Mesothelial cell of epicardium (in vitro differentiated cells): Measurements from ENCODE around the gene SP6. TPM values are rescaled to one million over a fixed set of nuclear protein-coding genes. Genes with fewer than 3 reads are reported as not detected.

Source experiments
- DNase-seq, 2 experiments: peaks; one replicate each; pipeline ENCODE4 v3.0.0; 2021; ENCODE audit warnings: low spot score in 2 of 2; ENCODE audit not compliant: unreplicated experiment in 2 of 2
- H3K27ac Mint-ChIP-seq: 2 replicates; pipeline ENCODE4 v1.8.0; 2021; ENCODE audit warnings: mixed read lengths
- H3K27me3 Mint-ChIP-seq: 2 replicates; pipeline ENCODE4 v1.8.0; 2021; ENCODE audit warnings: low read depth, mixed read lengths
- H3K36me3 Mint-ChIP-seq: 2 replicates; pipeline ENCODE4 v1.8.0; 2021; ENCODE audit warnings: mixed read lengths
- H3K4me1 Mint-ChIP-seq: 2 replicates; pipeline ENCODE4 v1.8.0; 2021; ENCODE audit warnings: mixed read lengths
- H3K4me3 Mint-ChIP-seq: 2 replicates; pipeline ENCODE4 v1.8.0; 2021; ENCODE audit warnings: mild to moderate bottlenecking, moderate library complexity, mixed read lengths
- H3K9me3 Mint-ChIP-seq: 2 replicates; pipeline ENCODE4 v1.8.0; 2021; ENCODE audit warnings: mixed read lengths
- CTCF ChIP-seq: fragments of 200-600 bp; sonication (generic); IDR thresholded peaks from one replicate; pipeline ENCODE4 v1.5.0; 2021; ENCODE audit warnings: antibody characterized with exemption; ENCODE audit not compliant: unreplicated experiment
- total RNA-seq: library from RNA; stranded (reverse); gene quantifications from 3 replicates; pipeline ENCODE4 v1.2.1, GENCODE V29; 2021

Gene SP6
- total RNA-seq, 1 donor from 2014 or later, result 17.6 TPM

- no peak overlapping the region for H3K27ac Mint-ChIP-seq
These were observed 34.0 kb downstream of the SP6 start for GRCh38 chr17:47816947-47817346.

GRCh38 chr17:47816111-47816735, 34.7 kb downstream of the SP6 start:
- Mint-ChIP-seq H3K9me3 (no peaks in the 10 kb centered on the region), H3K36me3 (peaks cover 26% of the 10 kb centered on the region), H3K27ac (no peak overlapping the region), H3K27me3 (no peaks in the 10 kb centered on the region), H3K4me3 (no peak overlapping the region), H3K4me1 (peaks cover 11% of the 10 kb centered on the region)
- DNase-seq, result no peak
- TF ChIP-seq CTCF, result no peak

More at GRCh38 chr17:47816947-47817346, 34.0 kb downstream of the SP6 start:
- no peak for TF ChIP-seq CTCF
- Mint-ChIP-seq H3K9me3 (no peaks in the 10 kb centered on the region), H3K36me3 (peaks cover 26% of the 10 kb centered on the region), H3K27me3 (no peaks in the 10 kb centered on the region), H3K4me1 (peaks cover 14% of the 10 kb centered on the region), H3K4me3 (no peak overlapping the region)
- DNase-seq, result no peak

- H3K4me1 Mint-ChIP-seq, result peaks cover 13% of the 10 kb centered on the region
- no peak overlapping the region for H3K27ac Mint-ChIP-seq
- H3K9me3 Mint-ChIP-seq, result no peaks in the 10 kb centered on the region
- no peak overlapping the region for H3K4me3 Mint-ChIP-seq
- peaks cover 26% of the 10 kb centered on the region for H3K36me3 Mint-ChIP-seq
- no peak for TF ChIP-seq CTCF
- no peaks in the 10 kb centered on the region for H3K27me3 Mint-ChIP-seq
- DNase-seq, result no peak
These were observed 35.7 kb downstream of the SP6 start for GRCh38 chr17:47815106-47815918.

- no peak for DNase-seq
- Mint-ChIP-seq H3K9me3 (no peaks in the 10 kb centered on the region), H3K27ac (no peak overlapping the region), H3K4me1 (peaks cover 19% of the 10 kb centered on the region), H3K4me3 (no peak overlapping the region), H3K36me3 (peaks cover 26% of the 10 kb centered on the region), H3K27me3 (no peaks in the 10 kb centered on the region)
- TF ChIP-seq CTCF, result no peak
These were observed 37.4 kb downstream of the SP6 start for GRCh38 chr17:47813512-47814031.

- DNase-seq, result no peak
- no peak for TF ChIP-seq CTCF
- H3K27me3 Mint-ChIP-seq, result no peaks in the 10 kb centered on the region
- peaks cover 30% of the 10 kb centered on the region for H3K36me3 Mint-ChIP-seq
- H3K9me3 Mint-ChIP-seq, result no peaks in the 10 kb centered on the region
- H3K4me3 Mint-ChIP-seq, result no peak overlapping the region
- peaks cover 19% of the 10 kb centered on the region for H3K4me1 Mint-ChIP-seq
- no peak overlapping the region for H3K27ac Mint-ChIP-seq
These were observed 37.9 kb downstream of the SP6 start for GRCh38 chr17:47813077-47813476.
